Left kidney (tissue), 2 donors: Measurements from ENCODE around the gene CPVL. TPM values are rescaled to one million over a fixed set of nuclear protein-coding genes. Genes with fewer than 3 reads are reported as not detected.

Experiments
- DNase-seq: peaks from one replicate; pipeline ENCODE4 v3.0.0-alpha.2; 2013
- polyA plus RNA-seq: library from polyadenylated mRNA; unstranded; fragments of 120-200 nt; gene quantifications from one replicate; pipeline ENCODE4 v1.2.1, GENCODE V29; 2013; ENCODE audit not compliant: insufficient read length

CPVL gene
- polyA plus RNA-seq, 1 donor, result 57.8 TPM

DNA sequence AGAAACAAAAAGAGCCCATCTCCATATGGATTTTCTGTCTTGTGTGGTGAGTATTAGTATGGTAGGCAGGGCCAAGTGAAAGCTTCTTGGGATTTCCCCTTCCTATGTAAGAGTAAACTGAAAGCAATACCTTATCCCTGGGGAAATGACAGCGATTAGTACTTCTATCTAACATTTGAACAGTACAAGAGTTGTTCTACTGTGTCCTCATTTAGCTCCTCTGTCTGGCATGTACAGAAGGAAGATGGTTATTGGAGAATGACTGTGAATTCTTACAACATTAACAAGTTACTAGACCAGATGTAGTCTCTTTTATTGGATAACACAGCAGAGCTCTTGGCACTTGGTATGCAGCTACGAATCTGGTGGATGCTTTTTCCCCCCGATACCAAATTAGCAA lies 170.3 kb downstream of the CPVL start:
- no peak for DNase-seq

DNA sequence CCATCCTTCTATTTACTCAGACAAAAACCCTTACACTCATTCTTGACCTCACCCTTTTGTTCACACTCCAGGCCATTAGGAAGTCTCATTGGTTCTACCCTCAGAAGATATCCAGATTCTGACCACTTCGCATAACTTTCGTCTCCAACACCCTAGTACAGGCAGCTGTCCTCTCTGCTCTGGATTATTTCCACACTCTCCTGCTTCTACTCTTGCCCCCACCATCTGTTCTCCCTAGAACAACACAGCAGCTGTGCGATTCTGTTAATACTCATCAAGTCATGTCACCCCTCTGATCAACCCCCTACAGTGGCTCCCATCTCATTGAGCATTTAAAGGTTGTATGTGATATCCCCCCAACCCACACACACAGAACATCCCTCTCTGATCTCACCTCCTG lies 172.7 kb downstream of the CPVL start:
- DNase-seq, result no peak

DNA sequence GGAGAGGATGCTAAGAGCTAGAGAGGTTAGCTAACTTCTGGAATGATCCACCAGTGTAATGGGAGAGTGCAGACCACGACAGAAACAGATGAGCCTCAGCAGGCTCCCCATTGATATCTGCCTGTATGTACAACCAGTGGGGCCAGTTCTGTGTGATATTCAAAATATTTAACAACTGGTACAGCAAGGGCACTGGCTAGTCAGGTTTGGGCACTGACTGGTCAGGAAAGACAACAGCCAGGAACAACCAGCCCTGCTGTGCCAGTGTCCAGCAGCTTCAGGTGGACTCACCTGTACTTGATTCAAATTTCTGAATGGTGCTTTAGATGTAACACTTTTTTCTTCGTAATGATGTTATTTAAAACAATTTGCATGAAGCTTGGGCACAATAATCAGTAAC lies 182.3 kb downstream of the CPVL start:
- no peak for DNase-seq

DNA sequence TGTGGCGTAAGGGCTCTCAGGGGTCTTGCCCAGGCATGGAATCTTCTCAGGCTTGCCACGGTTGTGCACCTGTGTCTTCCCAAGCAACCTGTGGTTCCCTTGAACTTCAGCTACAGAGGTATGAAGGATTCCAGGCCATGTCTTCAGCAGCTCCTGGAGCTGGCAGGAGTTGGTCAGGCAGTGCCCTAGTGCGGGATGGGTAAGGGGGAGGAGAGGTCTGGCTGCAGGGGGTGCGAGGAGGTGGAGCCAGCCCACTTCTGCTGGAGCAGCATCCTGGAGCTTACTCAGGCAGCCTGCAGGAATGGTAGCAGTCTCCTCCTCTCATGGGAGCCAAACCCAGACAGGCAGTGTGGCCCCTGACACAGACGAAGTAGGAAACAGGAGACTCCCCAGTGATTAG lies 184.4 kb downstream of the CPVL start:
- DNase-seq, result no peak

DNA sequence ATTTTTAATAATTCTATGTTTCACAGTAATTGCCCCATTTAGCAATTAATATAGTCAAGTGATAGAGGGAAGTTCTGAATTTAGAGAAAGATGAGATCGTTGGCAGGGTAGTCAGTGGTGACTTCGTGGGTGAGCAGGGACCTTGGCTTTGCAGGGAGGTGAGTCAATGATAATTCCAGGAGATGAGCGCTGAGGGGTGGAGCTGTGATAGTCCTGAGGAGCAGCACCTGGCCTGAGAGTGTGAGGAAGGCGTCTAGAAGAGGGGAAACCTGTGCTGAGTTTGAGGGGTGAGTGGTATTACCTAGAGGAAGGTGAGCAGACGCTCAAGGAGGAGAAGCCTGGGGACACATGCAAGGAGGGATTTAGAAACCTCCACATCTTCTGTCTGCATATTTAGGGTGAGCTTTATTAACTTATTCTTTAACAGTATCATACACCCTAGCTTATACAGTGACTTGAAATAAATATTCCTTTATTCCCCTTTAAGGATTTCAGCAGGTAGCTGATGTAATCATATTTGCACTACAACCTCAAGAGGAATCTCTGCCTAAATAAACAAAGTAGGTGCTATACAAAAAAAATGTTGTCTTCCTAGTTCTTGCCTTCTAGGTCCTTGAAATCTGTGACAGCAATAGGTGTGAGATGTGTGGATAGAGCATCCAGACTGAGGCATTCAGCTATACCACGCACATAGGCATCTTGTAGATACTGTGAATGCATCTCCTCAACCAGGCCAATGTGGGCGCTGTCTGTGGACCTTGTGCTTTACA lies 186.1 kb downstream of the CPVL start:
- no peak for DNase-seq

DNA sequence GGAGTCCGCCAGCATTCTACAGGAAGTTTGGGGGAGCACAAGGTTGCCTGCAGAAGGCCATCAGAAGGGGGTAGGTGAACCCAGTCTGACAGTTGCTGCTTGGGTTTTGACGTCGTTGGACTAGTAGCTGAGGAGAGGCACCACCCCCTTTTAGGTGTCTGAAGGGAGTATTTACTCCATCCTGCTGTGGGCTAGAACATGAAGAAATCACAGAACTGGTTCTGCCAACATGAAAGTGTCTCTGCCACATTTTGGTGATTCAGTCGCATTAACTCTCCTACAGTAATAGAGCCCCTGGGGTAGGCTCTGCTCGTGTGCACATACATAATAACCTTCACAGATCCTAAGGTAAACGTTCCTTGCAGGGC lies 187.4 kb downstream of the CPVL start:
- no peak for DNase-seq

DNA sequence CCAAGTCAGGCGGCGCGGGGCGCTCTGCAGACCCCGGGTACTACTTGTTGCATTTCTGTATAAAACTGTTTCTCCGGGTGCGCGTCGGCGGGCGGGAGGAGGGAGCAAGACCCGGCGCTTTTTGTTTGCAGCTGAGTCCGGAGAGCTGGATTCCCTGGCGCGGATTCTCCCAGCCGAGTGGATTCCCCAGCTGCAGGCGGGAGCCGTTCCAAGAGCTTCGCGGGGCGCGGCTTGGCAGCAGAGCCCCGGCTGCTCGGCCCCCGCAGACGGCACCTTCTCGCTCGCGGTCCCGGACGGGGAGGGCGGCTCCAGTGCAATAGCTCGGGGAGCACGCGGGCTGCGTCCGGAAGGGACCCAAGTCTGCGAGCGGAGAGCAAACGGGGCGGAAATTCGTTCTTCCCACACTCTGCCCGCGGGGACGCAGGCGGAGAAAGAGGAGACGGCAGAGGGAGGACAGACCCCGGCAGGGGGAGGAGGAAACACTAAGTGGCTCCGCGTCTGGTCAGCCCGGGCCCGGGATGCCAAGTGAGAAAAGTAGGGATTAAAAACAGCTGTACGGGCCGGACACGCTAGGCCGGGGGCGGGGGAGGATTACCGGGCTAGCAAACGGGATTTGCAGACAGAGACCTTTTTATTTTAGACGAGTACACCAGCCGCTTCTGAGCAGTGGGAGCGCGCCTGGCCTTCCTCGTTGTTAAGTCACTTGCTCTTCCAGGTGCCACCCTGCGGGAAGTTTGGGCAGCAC lies 187.9 kb downstream of the CPVL start, which contains the start of gene TRIL:
Gene TRIL (minus strand): TSS at position 96 of the 745 bp plus-strand sequence. CDS start 284 bp downstream, outside the sequence.
- DNase-seq, result peak; percentile 79

DNA sequence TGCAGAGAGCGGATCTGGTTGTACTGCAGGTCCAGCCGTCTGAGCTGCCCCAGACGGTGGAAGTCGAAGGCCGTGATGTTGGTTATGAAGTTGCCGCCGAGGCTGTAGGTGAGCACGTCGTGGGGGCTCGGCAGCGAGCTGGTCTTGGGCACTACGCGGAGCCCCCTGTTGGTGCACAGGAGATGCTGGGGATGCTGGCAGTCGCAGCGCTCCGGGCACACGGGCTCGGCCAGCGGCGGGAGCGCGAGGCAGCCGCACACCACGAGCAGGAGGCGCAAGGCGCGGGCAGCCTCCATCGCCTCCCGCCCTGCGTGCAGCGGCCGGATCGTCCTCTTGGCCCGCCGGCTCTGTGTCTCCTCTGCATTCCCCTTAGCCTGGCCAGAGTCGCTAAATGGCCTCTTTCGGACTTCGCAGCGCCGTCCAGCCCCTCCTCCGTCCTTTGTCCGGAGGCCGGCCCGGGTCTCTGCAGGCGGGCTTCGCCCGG lies 188.5 kb downstream of the CPVL start:
- DNase-seq, result peak; percentile 36

DNA sequence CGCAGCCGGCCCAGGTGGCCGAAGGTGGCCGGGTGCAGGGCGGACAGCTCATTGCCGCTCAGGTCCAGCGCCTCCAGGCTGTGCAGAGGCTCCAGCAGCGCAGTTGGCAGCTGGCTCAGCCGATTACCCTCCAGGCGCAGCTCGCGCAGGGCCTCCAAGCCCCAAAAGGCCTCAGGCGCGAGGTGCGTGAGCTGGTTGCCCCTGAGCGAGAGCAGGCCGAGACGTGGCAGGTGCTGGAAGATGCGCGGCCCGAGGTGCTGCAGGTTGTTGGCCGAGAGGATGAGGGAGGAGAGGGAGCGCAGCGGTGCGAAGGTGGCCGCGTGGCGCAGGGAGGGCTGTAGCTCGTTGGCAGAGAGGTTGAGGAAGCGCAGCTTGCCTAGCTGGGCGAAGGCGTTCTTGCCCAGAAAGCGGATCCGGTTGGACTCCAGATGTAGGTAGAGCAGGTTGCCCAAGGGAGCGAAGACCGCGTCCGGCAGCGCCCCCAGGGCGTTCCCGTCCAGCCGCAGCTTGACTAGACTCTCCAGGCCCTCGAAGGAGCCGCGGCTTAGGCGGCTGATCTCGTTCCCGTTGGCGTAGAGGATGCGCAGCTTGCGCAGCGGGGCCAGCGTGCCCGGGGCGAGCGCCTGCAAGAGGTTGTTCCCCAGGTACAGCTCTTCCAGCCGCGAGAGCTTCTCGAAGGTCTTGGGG lies 189.1 kb downstream of the CPVL start:
- peak; percentile 50 for DNase-seq

DNA sequence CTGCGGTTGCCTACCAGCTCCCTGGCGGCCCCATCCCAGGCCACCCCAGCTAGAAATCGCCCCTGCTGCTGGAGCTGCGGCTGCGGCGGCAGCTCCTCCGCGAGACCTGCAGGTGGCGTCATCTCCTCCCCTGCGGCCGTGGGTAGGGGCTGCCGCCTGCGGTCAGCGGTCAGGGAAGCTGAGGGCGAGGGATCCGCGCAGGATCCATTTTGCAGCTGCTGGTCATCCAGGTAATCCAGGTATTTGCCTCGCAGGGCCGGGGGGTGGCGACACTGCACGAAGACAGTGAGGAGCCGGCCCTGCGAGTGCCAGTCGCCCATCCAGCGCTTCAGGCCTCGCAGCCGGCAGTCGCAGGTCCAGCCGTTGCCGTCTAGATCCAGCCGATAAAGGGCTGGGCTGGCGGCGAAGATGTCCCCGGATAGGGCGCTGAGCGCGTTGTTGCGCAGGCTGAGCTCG lies 189.7 kb downstream of the CPVL start:
- peak; percentile 76 for DNase-seq

DNA sequence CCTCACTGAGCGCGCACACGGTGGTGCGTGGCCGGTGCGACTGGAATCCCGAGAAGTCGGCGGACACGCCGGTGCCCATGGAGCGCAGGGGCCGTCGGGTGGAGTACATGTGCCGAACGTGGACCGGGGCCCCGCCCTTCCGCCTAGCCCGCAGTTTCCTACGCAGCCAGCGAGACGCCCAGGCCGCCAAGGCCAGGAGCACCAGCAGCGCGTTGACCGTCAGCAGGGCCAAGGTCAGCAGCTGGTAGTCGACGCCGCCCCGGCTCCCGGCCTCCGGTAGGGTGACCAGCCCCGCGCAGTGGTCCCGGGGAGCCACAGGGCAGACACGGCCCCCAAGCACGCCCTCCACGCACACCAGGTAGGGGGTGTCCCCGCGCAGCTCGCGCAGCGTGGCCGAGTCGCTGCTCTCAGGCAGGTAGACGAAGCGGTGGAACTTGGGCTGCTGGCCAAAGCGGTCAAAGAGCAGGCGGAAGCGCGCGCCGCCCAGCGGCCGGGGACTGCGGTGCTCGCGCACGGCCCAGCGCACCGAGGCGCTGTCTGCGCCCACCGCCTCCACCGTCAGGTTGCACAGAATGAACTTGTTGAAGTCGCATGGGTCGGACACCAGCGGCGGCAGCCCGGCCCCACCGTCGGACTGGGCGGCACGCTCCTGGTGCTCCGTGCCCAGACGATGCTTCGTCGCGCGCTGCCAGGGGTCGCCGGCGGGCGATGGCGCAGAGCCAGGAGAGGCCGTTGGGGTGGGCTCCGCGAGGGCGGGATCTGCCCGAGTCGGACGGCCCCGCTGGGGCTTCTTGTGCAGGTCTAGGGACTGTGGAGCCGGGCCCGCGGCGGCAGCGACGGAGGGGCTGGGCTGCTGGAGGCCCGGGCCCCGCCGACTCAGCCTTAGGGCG lies 190.4 kb downstream of the CPVL start:
- peak; percentile 83 for DNase-seq

DNA sequence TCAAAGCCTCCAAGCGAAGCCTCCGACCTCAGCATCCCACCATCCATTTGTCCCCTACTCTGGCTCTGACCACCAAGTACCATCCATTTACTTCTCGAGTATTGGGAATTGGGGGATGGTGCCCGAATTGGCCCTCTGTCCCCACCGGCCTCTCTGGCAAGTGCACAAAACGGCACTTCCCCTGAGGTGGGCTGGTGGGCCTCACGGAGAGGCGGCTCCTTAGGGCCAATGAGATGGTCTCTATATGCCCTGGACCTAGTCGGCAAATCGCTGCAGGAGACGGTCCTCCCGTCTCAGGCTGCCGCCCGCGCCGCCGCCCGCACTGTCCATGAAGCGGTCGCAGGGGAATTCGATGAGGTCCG lies 191.0 kb downstream of the CPVL start:
- no peak for DNase-seq

DNA sequence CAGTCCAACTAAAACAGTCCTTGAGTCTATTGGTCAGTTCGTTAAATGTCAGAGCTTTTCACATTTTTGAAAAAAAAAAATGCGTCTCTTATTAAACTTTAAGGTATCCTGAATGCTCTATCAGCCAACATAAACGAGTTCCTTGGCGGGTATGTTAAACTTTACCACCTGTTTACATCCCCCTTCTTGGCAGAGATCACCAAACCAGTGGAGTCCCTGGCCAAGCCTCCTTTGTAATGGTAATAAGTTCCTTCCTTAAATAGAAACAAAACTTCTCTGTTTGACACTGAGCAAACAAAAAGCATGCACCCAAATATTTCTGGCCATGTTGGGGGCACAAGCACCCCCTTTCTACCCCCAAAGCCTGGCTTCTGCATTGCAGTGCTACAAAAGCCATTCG lies 191.4 kb downstream of the CPVL start:
- DNase-seq, result no peak

DNA sequence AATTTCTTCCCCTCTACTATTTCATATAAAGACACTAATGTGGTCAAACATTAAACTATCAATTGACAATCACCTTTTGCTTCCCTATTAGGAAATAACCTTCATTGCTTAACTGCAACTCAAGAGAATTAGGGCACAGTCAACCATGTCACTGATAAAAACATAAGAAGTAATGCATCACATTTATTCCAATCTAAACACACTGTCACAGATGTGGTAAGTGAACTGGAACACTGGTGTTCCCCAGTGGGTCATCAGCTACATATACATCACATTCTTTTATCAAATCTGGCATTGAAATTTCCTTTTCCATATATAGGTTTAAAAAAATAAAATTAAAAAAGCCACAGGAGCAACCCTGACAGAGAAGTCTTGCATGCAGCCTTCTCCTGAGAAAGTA lies 191.9 kb downstream of the CPVL start:
- DNase-seq, result no peak

DNA sequence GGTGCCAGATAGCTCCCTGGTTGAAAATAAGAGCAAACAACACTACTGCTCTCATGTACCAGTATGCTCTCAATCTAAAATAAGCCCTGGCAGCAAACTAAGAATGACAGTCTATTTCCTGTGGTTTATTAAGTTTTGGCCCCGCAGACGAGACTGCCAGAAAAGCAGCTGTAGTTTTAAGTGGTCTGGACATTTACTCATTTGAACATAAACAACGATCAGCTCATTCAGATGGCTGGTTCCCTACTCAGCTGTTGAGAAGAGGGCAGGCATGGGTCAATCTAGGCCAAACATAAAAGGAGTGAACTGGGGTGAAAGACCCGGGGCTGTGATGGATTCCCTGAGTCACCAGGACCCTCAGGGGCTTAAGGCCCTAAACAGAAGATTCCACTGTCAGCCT lies 192.7 kb downstream of the CPVL start:
- no peak for DNase-seq

Other genes starting within 250 kb of the CPVL start
- 51.3 TPM for gene TRIL, start 188.2 kb downstream of the CPVL start, polyA plus RNA-seq
- gene CHN2, start 48.2 kb upstream of the CPVL start, polyA plus RNA-seq, result 19.0 TPM